IPS DF 19.7 (cell line): ENCODE measurements around the gene SYNPO.

Experiments
- DNase-seq: peaks from one replicate; pipeline ENCODE4 v3.0.0-alpha.2; 2013; ENCODE audit warnings: low read depth, low spot score

The SYNPO gene

DNA sequence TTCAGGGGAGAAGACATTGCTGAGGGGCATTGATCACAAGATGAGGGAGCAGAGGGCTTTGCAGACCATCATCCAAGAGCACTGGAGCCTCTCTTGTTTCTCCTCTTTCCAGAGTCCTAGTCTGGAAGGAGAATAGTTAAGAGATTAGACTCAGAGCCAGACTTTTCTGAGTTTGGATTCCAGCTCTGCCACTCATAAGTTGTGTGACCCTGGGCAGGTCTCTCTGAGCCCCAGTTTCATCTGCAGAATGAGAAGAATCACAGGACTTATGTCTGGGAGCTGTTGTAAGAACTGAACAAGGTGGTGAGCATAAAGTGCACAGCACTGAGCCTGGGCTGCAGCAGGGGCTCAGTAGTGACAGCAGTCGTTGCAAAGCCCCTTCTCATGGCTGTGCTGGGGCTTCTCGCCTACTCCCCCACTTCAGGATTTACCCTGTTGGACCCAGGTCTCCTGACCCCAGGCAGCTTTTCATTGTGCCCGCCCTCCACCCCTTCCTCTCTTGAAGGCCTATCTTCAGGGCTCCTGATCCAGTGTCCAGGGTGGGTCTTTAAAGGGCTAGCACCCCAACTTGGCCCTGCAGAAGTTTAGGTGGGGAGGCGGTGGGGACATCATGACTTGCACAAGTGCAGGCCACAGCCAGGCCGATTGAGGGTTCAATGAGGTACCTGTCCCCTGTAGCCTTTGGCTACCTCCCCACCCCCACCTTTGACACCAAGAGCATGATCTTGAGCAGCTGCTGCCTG lies 1.5 kb downstream of the SYNPO start:
- DNase-seq, result no peak

DNA sequence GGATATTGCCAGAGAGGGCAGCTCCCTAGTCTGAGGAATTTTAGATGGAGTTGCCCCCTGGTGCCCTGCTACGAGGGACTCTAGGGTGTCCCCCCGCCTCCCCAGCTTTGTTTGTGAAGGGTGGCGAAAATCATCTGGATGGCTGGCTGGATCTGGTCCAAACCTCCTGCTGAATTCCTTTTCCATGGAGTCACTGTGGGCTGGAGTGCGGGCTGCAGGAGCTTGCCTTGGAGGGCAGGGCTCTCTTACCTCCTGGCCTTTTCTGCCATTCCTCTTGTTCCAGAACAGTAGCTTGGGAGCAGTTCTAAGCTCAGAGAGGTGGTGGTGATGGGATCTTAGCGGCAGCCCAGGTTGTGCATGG lies 2.1 kb downstream of the SYNPO start:
- DNase-seq, result no peak

DNA sequence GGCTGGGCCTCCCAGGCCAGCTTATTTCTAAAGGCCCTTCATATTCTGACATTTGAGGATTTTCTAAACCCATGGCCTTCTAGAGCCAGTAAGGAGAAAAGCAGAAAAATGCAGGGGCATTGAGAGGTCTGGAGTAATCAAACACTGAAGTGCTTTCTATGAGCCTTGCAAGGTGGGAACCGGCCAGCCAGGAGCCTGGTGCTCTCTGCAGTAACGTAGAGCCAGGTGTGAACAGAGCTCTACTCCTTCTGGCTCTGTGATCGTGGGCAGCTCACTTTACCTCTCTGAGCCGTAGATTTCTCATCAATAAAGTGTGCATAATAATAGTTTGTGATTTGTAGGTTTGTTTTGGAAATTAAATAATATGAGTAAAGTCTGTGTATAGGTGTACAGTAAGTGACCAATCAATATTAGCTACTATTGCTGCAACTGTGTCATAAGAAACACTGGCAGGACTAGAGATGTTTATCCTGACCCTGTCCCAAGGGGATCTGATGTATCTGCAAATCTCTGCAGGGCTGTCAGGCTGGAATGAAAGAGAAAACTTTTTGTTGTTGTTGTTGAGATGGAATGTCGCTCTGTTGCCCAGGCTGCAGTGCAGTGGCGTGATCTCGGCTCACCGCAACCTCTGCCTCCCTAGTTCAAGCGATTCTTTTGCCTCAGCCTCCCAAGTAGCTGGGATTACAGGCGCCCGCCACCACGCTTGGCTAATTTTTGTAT lies 2.7 kb downstream of the SYNPO start:
- DNase-seq, result no peak

DNA sequence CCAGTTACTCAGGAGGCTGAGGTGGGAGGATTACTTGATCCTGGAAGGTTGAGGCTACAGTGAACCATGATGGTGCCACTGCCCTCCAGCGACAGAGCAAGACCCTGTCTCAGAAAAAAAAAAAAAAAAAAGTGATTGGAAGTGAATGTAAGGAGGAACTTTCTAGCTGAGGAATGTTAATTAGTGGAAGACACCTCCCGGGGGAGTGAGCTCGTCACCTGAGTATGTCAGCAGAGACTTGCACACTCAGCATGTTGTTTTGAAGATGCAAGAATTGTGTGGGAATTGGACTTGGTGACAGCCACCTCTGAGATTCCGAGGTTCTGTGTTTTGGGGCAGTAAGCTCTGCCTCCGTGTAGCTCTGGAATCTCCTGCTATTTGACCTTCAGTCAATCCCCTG lies 3.6 kb downstream of the SYNPO start:
- DNase-seq, result no peak

DNA sequence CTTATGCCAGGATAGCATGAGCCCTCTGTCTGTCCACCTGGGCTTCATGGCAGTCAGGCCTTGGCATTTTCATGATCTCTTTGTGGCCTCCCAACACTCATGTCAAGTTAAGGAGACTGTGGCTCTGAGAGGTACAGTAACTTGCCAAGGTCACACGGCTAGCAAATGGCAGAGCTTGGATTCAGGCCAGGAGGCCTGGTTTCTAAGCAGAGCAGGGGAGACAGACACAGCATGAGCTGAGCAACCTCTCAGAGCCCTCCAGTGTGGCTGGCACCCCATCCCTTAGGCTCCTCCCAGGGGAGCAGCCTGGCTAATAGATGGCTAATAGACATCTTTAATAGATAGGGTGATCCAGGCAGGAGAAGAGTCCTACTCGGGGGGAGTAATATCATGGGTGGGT lies 4.1 kb downstream of the SYNPO start:
- no peak for DNase-seq

DNA sequence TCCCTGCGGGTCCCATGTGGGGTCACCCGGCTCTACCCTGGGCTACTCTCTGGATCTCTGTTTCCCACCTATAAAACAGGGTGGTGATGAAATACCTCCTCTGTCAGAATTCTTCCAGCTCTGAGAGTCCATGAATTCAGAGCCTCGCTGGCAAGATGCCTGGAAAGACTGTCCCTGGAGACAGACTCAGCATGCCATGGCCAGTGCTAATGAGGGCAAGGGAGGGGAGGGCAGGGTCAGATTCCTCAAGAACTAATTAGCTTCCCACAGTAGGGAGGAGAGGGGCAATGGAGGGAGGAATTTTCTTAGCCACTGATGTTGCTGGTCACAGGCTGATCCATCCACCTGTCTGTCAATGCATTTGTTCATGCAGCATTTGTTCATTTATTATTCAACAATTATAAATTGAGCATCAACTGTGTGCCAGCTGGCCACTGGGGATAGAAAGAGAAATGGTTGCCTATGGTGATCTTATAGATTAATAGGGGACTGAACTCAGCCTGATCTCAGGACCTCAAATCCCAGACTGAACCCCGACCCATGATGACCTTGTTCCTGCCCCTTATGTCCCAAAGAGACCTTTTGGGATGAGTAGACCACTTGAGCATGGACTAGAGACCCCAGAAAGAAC lies 4.7 kb downstream of the SYNPO start:
- no peak for DNase-seq

DNA sequence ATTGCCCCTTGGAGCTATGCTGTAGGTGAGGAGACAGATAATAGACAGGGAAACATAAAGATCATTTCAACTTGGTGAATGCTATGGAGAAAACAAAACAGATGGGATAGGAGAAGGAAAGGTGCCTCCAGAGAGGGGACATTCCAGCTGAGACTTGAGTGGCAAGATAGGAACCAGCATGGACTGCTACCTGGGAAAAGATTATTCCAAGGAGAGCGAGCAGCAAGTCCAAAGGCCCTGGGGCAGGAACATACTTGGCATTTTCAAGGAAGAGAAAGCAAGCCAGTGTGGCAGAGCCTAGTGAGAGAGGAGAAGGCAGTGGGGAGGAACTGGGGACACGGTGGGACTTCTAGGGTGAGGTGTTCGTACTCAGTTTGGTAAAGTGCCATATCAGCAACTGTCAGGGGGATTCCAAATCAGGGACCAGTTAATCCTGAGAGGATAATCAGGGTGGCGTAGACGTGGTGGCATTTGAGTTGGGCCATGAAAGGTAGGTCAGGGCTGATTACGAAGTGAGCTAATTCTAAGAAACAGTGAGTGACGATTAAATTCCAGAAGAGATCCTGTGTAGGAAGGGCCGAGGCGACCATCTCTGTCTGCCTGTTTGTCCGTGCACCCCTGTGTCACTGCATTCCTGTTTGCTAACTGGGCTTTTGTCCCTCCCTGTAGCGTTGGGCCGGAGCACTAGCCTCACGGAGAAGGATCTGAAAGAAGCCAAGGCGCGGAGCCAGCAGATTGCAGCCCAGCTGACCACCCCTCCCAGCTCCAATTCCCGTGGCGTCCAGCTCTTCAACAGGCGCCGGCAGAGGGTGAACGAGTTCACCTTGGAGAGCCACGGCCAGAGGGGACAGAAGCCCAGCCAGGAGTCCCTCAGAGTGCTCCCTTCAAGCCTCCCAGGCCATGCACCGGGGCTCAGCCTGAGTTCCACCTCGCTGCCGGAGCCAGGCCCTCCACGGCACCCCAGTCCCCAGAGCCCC lies 7.1 kb downstream of the SYNPO start:
- DNase-seq, result no peak

DNA sequence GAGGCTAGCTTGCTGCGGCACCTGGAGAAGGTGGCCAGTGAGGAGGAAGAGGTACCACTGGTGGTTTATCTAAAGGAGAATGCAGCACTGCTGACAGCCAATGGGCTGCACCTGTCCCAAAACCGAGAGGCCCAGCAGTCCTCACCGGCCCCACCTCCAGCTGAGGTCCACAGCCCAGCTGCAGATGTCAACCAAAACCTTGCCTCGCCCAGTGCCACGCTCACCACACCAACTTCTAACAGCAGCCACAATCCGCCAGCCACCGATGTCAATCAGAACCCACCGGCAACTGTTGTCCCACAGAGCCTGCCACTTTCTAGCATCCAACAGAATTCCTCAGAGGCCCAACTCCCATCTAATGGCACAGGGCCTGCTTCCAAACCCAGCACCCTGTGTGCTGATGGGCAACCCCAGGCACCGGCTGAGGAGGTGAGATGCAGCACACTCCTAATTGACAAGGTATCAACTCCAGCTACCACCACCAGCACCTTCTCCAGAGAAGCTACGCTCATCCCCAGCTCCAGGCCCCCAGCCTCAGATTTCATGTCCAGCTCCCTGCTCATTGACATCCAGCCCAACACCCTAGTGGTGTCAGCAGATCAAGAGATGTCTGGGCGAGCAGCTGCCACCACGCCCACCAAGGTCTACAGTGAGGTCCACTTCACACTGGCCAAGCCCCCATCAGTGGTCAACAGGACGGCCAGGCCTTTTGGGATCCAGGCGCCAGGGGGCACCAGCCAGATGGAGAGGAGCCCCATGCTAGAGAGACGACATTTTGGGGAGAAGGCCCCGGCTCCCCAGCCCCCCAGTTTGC lies 8.0 kb downstream of the SYNPO start:
- DNase-seq, result no peak

DNA sequence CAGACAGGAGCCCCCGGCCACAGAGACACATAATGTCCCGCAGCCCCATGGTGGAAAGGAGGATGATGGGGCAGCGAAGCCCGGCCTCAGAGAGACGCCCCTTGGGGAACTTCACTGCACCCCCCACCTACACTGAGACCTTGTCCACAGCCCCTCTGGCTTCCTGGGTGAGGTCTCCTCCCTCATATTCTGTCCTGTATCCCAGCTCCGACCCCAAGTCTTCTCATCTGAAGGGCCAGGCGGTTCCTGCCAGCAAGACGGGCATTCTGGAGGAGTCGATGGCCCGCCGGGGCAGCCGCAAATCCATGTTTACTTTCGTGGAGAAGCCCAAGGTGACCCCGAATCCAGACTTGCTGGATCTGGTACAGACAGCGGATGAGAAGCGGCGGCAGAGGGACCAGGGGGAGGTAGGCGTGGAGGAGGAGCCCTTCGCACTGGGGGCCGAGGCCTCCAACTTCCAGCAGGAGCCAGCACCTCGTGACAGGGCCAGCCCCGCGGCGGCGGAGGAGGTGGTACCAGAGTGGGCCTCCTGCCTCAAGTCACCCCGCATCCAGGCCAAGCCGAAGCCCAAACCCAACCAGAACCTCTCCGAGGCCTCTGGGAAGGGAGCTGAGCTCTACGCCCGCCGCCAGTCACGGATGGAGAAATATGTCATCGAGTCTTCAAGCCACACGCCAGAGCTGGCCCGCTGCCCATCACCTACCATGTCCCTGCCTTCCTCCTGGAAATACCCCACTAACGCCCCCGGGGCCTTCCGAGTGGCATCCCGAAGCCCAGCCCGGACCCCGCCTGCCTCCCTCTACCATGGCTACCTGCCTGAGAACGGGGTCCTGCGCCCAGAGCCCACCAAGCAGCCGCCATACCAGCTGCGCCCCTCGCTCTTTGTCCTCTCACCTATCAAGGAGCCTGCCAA lies 8.9 kb downstream of the SYNPO start:
- DNase-seq, result no peak

DNA sequence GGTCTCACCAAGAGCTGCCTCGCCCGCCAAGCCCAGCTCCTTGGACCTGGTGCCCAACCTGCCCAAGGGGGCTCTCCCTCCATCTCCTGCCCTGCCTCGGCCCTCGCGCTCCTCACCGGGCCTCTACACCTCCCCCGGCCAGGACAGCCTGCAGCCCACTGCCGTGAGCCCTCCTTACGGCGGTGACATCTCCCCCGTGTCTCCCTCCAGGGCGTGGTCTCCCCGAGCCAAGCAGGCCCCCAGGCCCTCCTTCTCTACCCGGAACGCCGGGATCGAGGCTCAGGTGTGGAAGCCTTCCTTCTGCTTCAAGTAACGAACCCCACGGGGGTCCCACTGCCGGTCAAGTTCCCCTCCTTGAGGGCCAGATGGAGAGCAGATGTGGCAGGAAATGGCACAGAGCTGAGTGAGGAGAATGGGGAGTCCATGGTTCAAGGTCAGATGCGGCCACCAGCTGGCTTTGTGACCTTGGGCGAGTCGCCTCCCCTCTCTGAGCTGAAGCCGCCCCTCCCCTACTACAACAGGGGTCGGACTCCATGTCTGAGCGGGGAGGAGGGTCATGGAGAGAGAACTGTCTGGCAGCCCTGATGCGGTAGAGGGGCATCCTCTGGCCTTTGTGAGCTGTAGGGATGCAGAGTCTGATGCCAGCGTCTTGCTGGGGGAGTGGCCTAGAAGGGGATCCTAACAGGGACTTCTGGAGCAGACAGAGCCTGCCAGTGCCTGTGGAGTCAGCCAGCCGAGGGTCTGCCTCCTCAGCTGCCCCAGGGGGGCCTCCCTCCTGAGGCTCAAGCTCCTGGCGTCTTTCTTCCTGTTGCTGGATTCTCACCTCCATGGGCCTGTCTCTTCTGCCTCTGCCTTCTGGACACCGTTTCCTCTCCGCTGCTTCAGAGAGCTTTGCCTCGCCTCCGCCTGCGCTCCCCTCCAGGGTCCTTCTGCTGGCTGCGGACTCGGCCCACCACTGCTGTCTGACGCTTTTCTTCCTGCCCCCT lies 9.9 kb downstream of the SYNPO start:
- DNase-seq, result no peak

DNA sequence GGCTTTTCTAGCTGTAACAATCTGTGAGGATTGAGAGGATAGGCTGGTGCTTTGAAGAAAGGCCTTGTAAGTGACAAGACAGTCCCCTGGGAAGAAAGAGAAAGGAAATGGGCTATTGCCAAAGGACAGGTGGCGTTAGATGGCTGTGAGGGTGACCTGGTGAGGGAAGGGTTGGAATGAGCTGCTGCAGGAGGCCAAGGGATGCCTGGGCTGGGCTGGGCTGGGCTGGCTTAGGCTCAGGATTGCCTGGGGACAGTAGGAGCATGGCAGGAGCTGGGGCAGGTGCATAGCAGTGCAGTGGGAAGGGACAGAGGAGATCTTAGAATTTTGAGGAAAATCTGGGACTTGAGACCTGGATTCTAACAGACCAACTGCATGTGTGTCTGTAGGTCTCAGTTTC lies 10.9 kb downstream of the SYNPO start:
- no peak for DNase-seq

DNA sequence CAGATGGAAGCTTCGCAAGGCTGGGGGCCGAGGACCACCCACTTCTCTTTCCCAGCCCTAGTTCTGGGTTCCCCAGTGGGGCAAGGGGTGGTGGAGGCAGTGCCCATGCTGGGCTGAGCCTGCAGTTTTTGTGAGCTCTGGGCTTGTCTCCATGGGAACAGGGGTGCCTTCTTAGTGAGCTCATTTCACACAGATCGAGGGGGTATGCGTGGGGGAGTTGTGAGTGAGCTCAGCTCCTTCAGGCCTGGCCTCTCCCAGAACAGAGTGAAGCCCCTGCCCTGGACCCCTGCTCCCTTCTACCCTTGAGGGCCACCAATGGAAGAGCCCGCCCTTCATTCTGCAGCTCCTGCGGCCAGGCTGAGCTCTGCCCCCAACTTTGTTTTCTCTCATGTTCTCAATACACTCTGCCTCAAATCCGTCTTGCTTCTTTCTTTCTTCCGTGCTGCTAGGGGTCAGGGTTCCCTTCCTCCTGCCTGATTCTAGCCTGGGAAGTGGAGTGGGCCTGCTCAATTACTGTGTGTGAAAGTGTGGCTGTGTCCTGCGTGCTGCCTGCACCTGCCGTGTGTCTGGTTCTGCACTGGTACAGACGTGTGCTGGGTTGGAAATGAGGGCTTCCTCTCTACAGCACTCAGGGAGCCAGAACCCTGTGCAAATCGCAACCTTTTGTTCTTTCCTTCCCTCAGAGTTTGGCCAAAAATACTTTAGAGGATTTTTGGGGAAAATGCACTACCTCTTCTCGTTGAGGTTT lies 11.6 kb downstream of the SYNPO start:
- DNase-seq, result no peak

DNA sequence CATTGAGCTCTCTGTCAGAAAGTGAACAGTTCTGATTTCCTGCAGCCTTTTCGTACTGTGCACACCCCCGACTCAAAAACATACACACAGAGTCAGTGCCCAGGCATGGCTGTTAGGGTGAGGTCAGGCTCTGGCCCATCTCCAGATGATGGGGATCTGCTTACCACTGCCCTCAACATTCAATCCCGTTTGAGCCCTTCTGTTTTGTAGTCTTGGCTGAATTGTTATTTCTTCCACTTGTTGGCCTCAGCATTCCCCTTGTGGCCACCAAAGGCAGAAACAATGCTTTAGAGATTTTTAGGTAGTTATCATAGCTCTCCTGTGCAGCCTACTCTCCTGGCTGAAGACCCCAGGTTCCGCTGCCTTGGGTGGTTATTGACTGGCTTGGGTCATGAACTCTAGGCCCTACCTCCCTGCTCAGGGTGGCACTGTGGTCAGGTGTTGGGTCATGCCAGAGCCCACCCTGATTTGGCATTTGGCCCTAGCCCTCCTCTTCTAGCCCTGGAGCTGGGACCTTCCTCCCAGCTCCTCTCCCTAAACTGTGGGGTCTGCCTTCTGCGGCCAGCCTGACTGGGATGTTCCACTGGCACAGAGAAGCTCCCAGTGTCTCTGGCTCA lies 12.8 kb downstream of the SYNPO start:
- no peak for DNase-seq

DNA sequence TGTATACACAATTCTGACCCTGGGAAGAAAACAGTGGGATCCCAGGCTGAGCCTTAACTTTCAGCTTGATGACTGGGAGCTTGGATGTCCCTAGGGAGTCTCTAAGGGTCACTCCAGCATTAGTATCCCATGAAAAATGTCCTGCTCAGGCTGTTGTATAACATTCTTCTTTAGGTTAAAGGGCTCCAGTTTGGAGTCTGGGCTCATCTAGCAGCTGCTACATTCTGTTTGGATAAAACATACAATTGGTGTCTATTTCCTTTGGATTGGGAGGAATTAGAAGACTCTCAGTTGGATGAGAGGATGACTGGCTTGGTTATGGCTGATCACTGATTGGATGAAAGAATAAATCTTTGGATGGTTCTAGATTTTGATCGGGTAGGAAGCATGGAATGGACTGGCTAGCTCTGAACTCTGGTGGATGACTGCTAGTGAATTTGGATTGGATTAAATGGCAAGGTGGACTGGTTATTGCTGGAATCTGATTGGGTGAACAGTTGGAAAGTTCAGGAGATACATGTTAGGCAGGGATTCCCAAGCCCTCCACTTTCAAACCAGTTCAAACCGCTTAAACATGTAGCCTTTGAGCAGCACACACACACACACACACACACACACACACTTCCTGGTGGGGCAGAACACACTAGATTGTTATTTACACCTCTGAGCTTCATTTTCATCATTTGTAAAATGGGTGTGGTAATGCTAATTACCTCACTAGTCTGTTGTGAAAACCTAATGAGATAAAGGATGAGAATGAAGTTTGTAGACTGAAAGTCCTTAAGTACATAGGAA lies 13.5 kb downstream of the SYNPO start:
- DNase-seq, result no peak

DNA sequence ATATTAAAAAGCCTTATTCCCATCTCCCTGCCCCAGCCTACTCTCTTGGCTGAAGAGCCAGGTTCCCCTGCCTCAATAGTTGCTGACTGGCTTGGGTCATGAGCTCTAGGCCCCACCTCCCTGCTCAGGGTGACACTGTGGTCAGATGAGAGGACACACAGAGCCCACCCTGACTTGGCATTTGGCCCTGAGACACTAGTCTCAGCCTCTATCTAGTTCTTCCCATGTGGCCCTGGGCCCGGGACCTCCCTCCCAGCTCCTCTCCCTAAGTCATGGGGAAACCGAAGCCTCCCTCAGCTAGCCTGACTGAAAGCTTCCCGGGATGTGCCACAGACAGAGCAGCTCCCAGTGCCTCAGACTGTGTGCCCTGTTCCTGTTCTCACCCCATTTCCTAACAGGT lies 14.8 kb downstream of the SYNPO start:
- DNase-seq, result no peak
